Ovary (tissue), 3 donors: ENCODE measurements around the gene PAM.

ENCODE experiments used
- CTCF ChIP-seq, 3 donors: fragments of 450-650 bp in 2 of 3; fragments of 200-600 bp in 1 of 3; IDR thresholded peaks; one replicate each; pipeline versions ENCODE4 v1.5.1 to v1.8.0; 2016 to 2022; ENCODE audit warnings: antibody characterized with exemption in 3 of 3, mild to moderate bottlenecking in 1 of 3
- POLR2A ChIP-seq: fragments of 450-650 bp; IDR thresholded peaks from one replicate; pipeline ENCODE4 v1.6.1; 2017; ENCODE audit warnings: antibody characterized with exemption, mild to moderate bottlenecking, moderate library complexity
- donor health status: DM: no; HTN: no; CAD: no.

GRCh38 chr5:102958481-102959011 is 203.4 kb downstream of the PAM start:
- TF ChIP-seq CTCF (IDR thresholded peaks at IDR 0.05) (no peak), POLR2A (no peak)
